Thyroid gland (tissue), 4 donors: ENCODE results near the gene SLC35E4. TPM values are rescaled to one million over a fixed set of nuclear protein-coding genes. Genes with fewer than 3 reads are reported as not detected.

Source experiments
- DNase-seq, 2 donors: peaks; one replicate each; pipeline ENCODE4 v3.0.0-alpha.2; 2019
- H3K27ac ChIP-seq, 3 donors: fragments of 200-600 bp; sonication (generic); 1 replicate in 2 of 3; 2 replicates in 1 of 3; pipeline ENCODE4 v1.5.1; 2016 to 2019; ENCODE audit warnings: mild to moderate bottlenecking in 1 of 3, moderate library complexity in 1 of 3
- H3K27me3 ChIP-seq: fragments of 200-600 bp; sonication (generic); one replicate; pipeline ENCODE4 v1.5.1; 2019
- H3K36me3 ChIP-seq, 2 donors: fragments of 200-600 bp; sonication (generic); one replicate each; pipeline ENCODE4 v1.5.1; 2016 to 2019
- H3K4me1 ChIP-seq, 2 donors: fragments of 200-600 bp; sonication (generic); one replicate each; pipeline ENCODE4 v1.5.1; 2017 to 2019
- H3K4me3 ChIP-seq, 3 donors: fragments of 200-600 bp; sonication (generic); replicated peaks in 1 of 3; 1 replicate in 2 of 3; 2 replicates in 1 of 3; pipeline ENCODE4 v1.5.1; 2016; ENCODE audit warnings: mild to moderate bottlenecking in 1 of 3
- H3K9me3 ChIP-seq: fragments of 200-600 bp; sonication (generic); one replicate; pipeline ENCODE4 v1.5.1; 2017
- POLR2A ChIP-seq, 2 donors: fragments of 450-650 bp; IDR thresholded peaks; one replicate each; pipeline ENCODE4 v1.6.1; 2017; ENCODE audit warnings: antibody characterized with exemption in 2 of 2, mild to moderate bottlenecking in 2 of 2, moderate library complexity in 1 of 2
- WGBS, 2 donors: methylation state at CpG; one replicate each; pipeline ENCODE4 v1.1.5; 2017; 5-methylcytosine and 5-hydroxymethylcytosine counted together
- intact Hi-C: fragments of 100-400 bp; cut with DNase I; formaldehyde crosslinking; loops from one replicate; pipeline ENCODE4 v1.15.1; 2023
- total RNA-seq, 4 donors: library from RNA; depleted of rRNA; stranded (reverse); fragments of >200 nt; gene quantifications; one replicate each; pipeline ENCODE4 v1.2.3, GENCODE V29; 2016
- TF ChIP-seq, protein P1 (sequence below), 6 experiments: fragments of 200-600 bp in 3 of 6; fragments of 450-650 bp in 3 of 6; sonication (generic) in 3 of 6; IDR thresholded peaks; one replicate each; pipeline ENCODE4 v1.5.1; 2016 to 2019; ENCODE audit warnings: antibody characterized with exemption in 6 of 6, mild to moderate bottlenecking in 2 of 6, inconsistent platforms in 1 of 6, moderate library complexity in 1 of 6

SLC35E4 gene
- total RNA-seq, 4 donors from 2014 or later, result 3.7 to 6.3 (median 5.0) TPM

DNA sequence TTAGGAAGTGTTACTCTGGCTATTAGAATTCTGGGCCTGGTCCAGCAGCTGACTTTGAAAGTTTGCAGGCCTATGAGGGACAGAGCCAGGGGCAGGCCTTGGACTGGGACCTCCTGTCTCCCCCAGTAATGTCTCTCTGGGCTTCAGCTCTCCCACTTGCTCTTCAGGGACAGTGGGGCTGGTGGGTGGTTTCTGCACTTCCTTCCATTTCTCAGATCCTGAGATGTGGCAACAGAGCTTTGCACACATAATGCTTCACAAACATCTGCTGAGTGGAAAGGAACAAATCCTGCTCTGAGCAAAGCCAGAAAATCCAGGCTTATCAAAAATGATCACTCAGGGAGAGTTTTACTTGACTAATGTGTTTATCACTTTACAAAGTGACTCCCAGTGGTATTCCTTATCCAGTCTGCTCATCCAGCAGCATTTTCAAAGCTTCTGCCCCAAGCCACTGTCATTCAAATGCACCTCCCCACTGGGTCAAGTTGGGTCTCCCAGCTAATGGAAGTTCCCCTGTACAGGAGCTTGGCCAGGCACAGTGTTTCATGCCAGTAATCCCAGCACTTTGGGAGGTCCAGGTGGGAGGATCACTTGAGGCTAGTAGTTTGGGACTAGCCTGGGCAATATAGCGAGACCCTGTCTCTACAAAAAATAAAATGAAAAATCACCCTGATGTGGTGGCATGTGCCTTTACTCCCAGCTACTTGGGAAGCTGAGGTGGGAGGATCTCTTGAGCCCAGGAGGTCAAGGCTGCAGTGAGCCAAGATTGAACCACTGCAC, 45.6 kb downstream of the SLC35E4 start:
- H3K36me3 ChIP-seq, result no peaks in the 10 kb centered on the region
- no peaks in the 10 kb centered on the region for H3K4me1 ChIP-seq
- H3K27me3 ChIP-seq, result no peaks in the 10 kb centered on the region
- intact Hi-C loops, result no loop called here
- TF ChIP-seq POLR2A (IDR thresholded peaks at IDR 0.05), result no peak
- TF ChIP-seq, protein P1, sequence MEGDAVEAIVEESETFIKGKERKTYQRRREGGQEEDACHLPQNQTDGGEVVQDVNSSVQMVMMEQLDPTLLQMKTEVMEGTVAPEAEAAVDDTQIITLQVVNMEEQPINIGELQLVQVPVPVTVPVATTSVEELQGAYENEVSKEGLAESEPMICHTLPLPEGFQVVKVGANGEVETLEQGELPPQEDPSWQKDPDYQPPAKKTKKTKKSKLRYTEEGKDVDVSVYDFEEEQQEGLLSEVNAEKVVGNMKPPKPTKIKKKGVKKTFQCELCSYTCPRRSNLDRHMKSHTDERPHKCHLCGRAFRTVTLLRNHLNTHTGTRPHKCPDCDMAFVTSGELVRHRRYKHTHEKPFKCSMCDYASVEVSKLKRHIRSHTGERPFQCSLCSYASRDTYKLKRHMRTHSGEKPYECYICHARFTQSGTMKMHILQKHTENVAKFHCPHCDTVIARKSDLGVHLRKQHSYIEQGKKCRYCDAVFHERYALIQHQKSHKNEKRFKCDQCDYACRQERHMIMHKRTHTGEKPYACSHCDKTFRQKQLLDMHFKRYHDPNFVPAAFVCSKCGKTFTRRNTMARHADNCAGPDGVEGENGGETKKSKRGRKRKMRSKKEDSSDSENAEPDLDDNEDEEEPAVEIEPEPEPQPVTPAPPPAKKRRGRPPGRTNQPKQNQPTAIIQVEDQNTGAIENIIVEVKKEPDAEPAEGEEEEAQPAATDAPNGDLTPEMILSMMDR (IDR thresholded peaks at IDR 0.05), result no peak
- DNase-seq, result no peak
- H3K4me3 ChIP-seq, result no peak overlapping the region
- no peak overlapping the region for H3K27ac ChIP-seq
- WGBS, 2 donors, result 90 to 95% methylated on average over 1 of the region's 1 CpG
- no peaks in the 10 kb centered on the region for H3K9me3 ChIP-seq

DNA sequence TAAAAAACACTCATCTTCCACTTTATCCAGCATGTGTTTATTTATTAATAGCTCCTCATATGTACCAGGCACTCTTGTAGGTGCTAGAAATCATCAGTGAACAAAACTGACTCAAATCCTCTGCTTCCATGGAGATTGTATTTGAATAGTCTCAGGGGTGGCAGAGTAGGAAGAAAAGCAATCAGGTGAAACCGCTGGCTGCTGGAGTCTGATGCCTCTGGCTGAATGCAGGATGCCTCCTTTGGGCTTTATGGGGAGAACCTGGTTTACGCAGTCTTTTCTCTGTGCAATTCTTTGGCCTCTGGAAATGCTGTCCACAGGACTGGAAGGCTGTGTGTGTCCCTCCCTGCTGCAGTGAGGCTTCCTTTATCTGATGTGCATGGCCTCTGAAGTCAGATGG, 46.2 kb downstream of the SLC35E4 start:
- no peak overlapping the region for H3K27ac ChIP-seq
- H3K9me3 ChIP-seq, result no peaks in the 10 kb centered on the region
- 44 to 67% methylated on average over 2 of the region's 2 CpGs for WGBS, 2 donors
- TF ChIP-seq, protein P1 (IDR thresholded peaks at IDR 0.05), result no peak
- TF ChIP-seq POLR2A (IDR thresholded peaks at IDR 0.05), result no peak
- DNase-seq, result no peak
- H3K4me1 ChIP-seq, result no peaks in the 10 kb centered on the region
- H3K4me3 ChIP-seq, result no peak overlapping the region
- H3K36me3 ChIP-seq, result no peaks in the 10 kb centered on the region
- intact Hi-C loops, result no loop called here
- H3K27me3 ChIP-seq, result no peaks in the 10 kb centered on the region

DNA sequence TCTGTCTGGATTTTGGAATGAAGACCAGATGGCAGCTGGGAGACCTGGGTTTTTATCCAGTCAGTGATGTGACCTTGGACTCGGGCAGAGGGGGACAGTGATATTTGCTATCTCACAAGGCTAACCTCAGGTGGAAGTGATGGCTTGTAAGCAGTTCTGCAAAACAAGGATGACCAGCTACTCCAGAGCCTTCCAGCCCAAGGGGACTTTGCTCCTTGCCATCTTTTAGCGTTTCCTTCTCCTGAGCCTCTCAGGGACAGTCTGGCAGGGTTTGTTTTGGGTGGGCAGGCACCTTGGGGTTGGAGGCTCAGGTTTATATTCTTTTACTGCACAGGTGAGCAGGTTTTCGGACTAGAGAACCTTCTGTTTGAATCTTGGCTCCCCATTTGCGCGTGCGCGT, 49.6 kb downstream of the SLC35E4 start:
- intact Hi-C loops, result no loop called here
- Histone ChIP-seq H3K4me1 (no peaks in the 10 kb centered on the region), H3K9me3 (no peaks in the 10 kb centered on the region), H3K27me3 (no peaks in the 10 kb centered on the region), H3K4me3 (no peak overlapping the region), H3K27ac (no peak overlapping the region), H3K36me3 (no peaks in the 10 kb centered on the region)
- TF ChIP-seq, protein P1 (IDR thresholded peaks at IDR 0.05), result no peak
- no peak for TF ChIP-seq POLR2A (IDR thresholded peaks at IDR 0.05)
- DNase-seq, result no peak
- WGBS, 2 donors, result 86 to 88% methylated on average over 7 of the region's 7 CpGs

DNA sequence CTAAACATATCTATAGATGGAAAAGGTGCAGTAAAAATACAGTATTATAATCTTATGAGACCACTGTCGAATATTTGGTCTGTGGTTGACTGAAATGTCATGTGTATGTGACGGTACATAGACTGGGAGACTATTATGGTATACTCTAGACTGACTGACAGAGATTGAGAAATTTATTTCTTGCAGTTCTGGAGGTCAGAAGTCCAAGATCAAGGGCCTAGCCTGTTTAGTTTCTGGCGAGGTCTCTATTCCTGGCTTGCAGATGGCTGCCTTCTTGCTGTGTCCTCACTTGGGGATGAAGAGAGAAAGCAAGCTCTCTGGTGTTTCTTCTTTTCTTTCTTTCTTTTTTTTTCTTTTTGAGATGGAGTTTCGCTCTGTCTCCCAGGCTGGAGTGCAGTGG, 51.8 kb downstream of the SLC35E4 start:
- intact Hi-C loops, result no loop called here
- no peak for DNase-seq
- no peak overlapping the region for H3K27ac ChIP-seq
- no peaks in the 10 kb centered on the region for H3K9me3 ChIP-seq
- TF ChIP-seq, protein P1 (IDR thresholded peaks at IDR 0.05), result no peak
- no peak for TF ChIP-seq POLR2A (IDR thresholded peaks at IDR 0.05)
- no peaks in the 10 kb centered on the region for H3K27me3 ChIP-seq
- no peak overlapping the region for H3K4me3 ChIP-seq
- WGBS, 2 donors, result 94 to 95% methylated on average over 4 of the region's 4 CpGs
- no peaks in the 10 kb centered on the region for H3K4me1 ChIP-seq
- H3K36me3 ChIP-seq, result no peaks in the 10 kb centered on the region

DNA sequence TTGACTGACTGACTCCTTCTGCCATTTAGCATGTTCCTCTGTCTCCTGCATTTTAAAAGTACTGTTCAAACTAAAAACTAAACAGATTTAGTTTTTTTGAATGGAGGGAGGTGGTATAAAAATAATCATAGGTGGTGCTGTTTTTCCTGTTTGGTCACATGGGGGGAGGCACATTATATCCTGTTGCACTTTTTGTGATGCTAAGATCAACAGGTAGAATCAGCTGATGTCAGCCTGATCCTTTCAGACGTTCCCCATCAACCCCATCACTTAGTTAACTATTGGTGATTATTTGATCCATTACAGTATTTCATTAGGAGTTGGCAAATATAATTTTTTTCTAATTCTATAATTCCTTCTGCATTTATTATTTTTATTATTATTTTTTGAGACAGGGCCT, 54.0 kb downstream of the SLC35E4 start:
- H3K9me3 ChIP-seq, result no peaks in the 10 kb centered on the region
- no peak for TF ChIP-seq POLR2A (IDR thresholded peaks at IDR 0.05)
- TF ChIP-seq, protein P1 (IDR thresholded peaks at IDR 0.05), result no peak
- no peaks in the 10 kb centered on the region for H3K36me3 ChIP-seq
- intact Hi-C loops, result no loop called here
- no peak overlapping the region for H3K4me3 ChIP-seq
- 58 to 76% methylated on average over 1 of the region's 1 CpG for WGBS, 2 donors
- no peak overlapping the region for H3K27ac ChIP-seq
- no peaks in the 10 kb centered on the region for H3K27me3 ChIP-seq
- DNase-seq, result no peak
- H3K4me1 ChIP-seq, result peaks cover 0 to 6% of the 10 kb centered on the region in 2 donors
